Fibroblast of pulmonary artery (primary cell): ENCODE results near the gene DDX17.

Experiments
- DNase-seq: peaks from one replicate; pipeline ENCODE4 v3.0.0-alpha.2; 2010; ENCODE audit warnings: low read depth
- H3K4me3 ChIP-seq: replicated peaks from 2 replicates; pipeline ENCODE4 v1.5.1; 2011; ENCODE audit warnings: low read depth, mild to moderate bottlenecking, control low read depth, low read length, moderate library complexity
- CTCF ChIP-seq: IDR thresholded peaks from 2 replicates; pipeline ENCODE4 v1.5.1; 2011; ENCODE audit warnings: mild to moderate bottlenecking, control low read depth, low read length, inconsistent platforms; ENCODE audit errors: missing control alignments

DDX17 gene

DNA sequence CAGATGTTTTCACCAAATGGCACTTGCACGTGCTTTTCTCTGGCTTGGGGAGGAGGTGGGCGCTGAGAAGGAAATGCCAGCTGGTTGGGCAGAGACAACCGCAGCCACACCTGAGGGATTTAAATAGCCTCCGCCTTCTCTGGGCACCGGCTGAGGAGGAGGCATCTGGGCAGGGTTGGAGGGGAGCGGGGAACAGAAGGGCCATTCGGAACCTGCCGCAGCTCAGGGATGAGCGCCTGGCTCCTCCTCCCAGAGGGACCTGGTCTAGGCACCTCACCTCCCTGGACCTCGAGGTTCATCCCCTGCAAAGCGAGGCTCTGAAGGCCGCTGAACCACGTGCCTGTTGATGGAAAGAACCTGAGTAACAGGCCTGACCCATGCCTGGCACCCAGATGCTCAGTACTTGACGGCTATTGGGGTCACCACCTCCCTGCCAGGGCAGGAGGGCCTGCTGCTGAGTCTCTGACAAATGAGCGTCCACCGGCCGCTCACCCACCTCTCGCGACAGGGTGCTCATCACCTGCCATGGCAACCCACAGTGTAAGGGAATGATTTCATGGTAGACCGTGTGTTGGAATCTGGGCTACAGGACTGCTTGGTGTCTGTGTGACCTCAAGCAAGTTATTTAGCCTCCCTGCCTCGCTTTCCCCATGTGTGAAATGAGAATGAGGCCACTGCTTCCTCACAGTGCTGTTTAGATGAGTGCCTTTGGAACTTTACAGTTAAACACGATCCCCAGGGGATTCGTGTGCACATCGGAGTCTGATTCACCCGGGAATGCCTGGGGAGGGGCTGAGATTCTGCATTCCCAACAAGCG, 40.2 kb downstream of the DDX17 start:
- no peak for TF ChIP-seq CTCF

GRCh38 chr22:38464992-38465672, 41.0 kb downstream of the DDX17 start:
- DNase-seq = no peak
- TF ChIP-seq CTCF = no peak

More for the DNA sequence above, 40.2 kb downstream of the DDX17 start:
- DNase-seq = no peak
- H3K4me3 ChIP-seq = no peak overlapping the region

DNA sequence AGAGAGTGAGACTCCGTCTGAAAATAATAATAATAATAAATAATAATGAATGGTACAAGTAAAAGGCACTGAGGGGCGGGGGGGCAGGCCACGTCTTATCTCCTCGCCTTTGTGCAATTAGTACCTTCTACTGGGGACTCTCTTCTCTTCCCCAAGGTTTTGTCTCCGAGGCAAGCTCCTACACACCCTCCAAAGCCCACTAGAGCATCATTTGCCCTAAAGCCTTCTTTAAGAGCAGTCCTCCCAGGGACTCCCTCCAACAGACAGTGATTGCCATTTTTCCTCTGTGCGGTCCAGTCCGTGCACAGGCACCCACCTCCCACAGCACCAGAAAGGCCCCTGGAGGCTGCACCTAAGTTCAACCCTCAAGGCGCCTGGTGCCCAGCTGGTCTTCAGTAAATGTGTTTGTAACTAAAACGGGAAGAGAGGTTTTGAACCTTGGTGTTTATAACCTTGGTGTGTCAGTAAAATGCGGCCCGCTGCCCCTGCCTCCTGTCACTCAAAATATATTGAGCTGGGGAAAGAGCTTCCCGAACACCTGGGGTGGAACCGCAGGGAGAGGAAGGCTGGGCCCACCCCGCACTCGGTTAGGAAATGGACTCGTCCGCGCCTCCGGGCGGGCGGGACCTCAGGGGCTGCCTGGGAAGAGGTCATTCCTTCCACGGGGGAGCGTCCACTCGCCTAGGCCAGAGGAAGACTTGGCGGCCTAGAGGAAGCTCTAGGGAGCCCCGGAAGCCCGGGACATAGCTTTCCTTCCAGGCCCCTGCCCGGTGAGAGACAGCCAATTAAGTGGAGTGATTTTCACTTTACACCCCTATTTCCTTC, 42.9 kb downstream of the DDX17 start:
- no peak for DNase-seq
- no peak overlapping the region for H3K4me3 ChIP-seq

More at GRCh38 chr22:38464992-38465672, 41.0 kb downstream of the DDX17 start:
- H3K4me3 ChIP-seq = no peak overlapping the region

GRCh38 chr22:38461414-38462081, 44.6 kb downstream of the DDX17 start:
- no peak overlapping the region for H3K4me3 ChIP-seq
- DNase-seq = peak; percentile 82
- no peak for TF ChIP-seq CTCF

More for the DNA sequence above, 42.9 kb downstream of the DDX17 start:
- no peak for TF ChIP-seq CTCF

DNA sequence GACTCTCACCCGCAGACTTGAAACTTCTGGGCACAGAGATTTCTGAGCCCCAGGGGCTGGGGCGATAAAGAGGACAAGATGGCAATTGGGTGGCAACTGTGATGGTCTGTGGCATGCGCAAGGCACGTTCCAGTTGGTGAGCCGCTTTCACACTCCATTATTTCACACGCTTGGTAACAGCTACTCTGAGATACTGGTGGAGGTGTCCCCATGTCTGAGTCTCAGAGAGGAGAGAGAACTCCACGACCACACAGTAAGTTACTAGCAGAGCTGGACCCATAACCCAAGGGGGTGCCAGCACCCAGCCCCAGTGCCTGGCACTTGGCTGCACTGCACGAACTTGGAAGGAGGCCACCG, 45.1 kb downstream of the DDX17 start:
- DNase-seq = no peak
- TF ChIP-seq CTCF = no peak
- no peak overlapping the region for H3K4me3 ChIP-seq

- no peak for TF ChIP-seq CTCF
- H3K4me3 ChIP-seq = no peak overlapping the region
- DNase-seq = no peak
Measured at GRCh38 chr22:38460426-38460840, 45.7 kb downstream of the DDX17 start.
